SK-N-SH (cell line): Measurements from ENCODE around the gene SAG.

Source experiments
- CHD2 ChIP-seq: fragments of 150-350 bp; IDR thresholded peaks from 2 replicates; pipeline ENCODE4 v1.6.1; 2018; ENCODE audit warnings: low read length; ENCODE audit not compliant: partially characterized antibody
- EP300 ChIP-seq, 2 experiments: IDR thresholded peaks; 2 replicates each; pipeline versions ENCODE4 v1.4.0 to v1.6.1; 2012; ENCODE audit warnings: borderline replicate concordance in 1 of 2, low read depth in 1 of 2, low read length in 1 of 2
- JUND ChIP-seq: IDR thresholded peaks from 2 replicates; pipeline ENCODE4 v1.4.0; 2012
- NFIC ChIP-seq: IDR thresholded peaks from 2 replicates; pipeline ENCODE4 v1.4.0; 2012; ENCODE audit warnings: borderline replicate concordance
- NRF1 ChIP-seq: IDR thresholded peaks from 2 replicates; pipeline ENCODE4 v1.6.1; 2012; ENCODE audit warnings: low read depth, mild to moderate bottlenecking, low read length
- POLR2AphosphoS5 ChIP-seq: IDR thresholded peaks from 2 replicates; pipeline ENCODE4 v1.6.1; 2012; ENCODE audit warnings: low read depth, low read length
- RXRA ChIP-seq: IDR thresholded peaks from 2 replicates; pipeline ENCODE4 v1.4.0; 2012; ENCODE audit warnings: low read depth, mild to moderate bottlenecking, borderline replicate concordance
- YY1 ChIP-seq: IDR thresholded peaks from 2 replicates; pipeline ENCODE4 v1.4.0; 2012; ENCODE audit warnings: low read depth, mild to moderate bottlenecking
- TF ChIP-seq, protein P1 (sequence below): fragments of 200-600 bp; sonication (generic); IDR thresholded peaks from 2 replicates; pipeline ENCODE4 v1.6.1; 2017; ENCODE audit warnings: antibody characterized with exemption, mild to moderate bottlenecking, moderate library complexity
- TF ChIP-seq, protein P2 (sequence below): fragments of 150-350 bp; IDR thresholded peaks from 2 replicates; pipeline ENCODE4 v1.6.1; 2017; ENCODE audit warnings: antibody characterized with exemption, low read length, low read depth, borderline replicate concordance
- TF ChIP-seq, protein P3 (sequence below): IDR thresholded peaks from 2 replicates; pipeline ENCODE4 v1.4.0; 2012; ENCODE audit warnings: low read depth
- TF ChIP-seq, protein P4 (sequence below): IDR thresholded peaks from 2 replicates; pipeline ENCODE4 v1.4.0; 2012; ENCODE audit warnings: low read depth, borderline replicate concordance
- TF ChIP-seq, protein P5 (sequence below): IDR thresholded peaks from 2 replicates; pipeline ENCODE4 v1.4.0; 2012; ENCODE audit warnings: low read depth, borderline replicate concordance
- TF ChIP-seq, protein P6 (sequence below): IDR thresholded peaks from 2 replicates; pipeline ENCODE4 v1.6.1; 2012; ENCODE audit warnings: mild to moderate bottlenecking, low read depth, low read length, moderate library complexity

DNA sequence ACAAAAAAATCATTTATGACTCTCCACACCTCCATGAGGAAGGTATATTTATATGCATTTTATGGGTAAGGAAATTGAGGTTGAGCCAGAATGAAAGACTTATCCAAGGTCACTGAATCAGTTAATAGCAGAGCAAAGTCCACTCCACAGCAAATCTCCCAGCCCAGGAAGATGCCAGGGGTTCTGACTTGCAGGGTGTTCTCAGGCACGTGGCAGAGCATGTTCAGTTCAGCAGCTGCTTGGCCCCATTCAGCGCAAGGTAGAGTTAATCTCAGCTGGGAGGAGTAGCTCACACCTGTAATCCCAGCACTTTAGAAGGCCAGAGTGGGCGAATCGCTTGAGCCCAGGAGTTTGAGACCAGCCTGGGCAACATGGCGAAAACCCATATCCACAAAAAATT, 28.9 kb downstream of the SAG start:
- TF ChIP-seq, protein P1, sequence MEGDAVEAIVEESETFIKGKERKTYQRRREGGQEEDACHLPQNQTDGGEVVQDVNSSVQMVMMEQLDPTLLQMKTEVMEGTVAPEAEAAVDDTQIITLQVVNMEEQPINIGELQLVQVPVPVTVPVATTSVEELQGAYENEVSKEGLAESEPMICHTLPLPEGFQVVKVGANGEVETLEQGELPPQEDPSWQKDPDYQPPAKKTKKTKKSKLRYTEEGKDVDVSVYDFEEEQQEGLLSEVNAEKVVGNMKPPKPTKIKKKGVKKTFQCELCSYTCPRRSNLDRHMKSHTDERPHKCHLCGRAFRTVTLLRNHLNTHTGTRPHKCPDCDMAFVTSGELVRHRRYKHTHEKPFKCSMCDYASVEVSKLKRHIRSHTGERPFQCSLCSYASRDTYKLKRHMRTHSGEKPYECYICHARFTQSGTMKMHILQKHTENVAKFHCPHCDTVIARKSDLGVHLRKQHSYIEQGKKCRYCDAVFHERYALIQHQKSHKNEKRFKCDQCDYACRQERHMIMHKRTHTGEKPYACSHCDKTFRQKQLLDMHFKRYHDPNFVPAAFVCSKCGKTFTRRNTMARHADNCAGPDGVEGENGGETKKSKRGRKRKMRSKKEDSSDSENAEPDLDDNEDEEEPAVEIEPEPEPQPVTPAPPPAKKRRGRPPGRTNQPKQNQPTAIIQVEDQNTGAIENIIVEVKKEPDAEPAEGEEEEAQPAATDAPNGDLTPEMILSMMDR = no peak
- TF ChIP-seq YY1 (no peak), POLR2AphosphoS5 (no peak), RXRA (no peak), EP300 (IDR thresholded peaks at IDR 0.05; ENCODE audit: borderline replicate concordance in 1 of 2, low read depth in 1 of 2, low read length in 1 of 2) (no peak), JUND (no peak), NRF1 (no peak), NFIC (no peak), CHD2 (no peak)
- TF ChIP-seq, protein P2, sequence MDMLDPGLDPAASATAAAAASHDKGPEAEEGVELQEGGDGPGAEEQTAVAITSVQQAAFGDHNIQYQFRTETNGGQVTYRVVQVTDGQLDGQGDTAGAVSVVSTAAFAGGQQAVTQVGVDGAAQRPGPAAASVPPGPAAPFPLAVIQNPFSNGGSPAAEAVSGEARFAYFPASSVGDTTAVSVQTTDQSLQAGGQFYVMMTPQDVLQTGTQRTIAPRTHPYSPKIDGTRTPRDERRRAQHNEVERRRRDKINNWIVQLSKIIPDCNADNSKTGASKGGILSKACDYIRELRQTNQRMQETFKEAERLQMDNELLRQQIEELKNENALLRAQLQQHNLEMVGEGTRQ = no peak
- TF ChIP-seq, protein P3, sequence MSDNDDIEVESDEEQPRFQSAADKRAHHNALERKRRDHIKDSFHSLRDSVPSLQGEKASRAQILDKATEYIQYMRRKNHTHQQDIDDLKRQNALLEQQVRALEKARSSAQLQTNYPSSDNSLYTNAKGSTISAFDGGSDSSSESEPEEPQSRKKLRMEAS = no peak
- TF ChIP-seq, protein P4, sequence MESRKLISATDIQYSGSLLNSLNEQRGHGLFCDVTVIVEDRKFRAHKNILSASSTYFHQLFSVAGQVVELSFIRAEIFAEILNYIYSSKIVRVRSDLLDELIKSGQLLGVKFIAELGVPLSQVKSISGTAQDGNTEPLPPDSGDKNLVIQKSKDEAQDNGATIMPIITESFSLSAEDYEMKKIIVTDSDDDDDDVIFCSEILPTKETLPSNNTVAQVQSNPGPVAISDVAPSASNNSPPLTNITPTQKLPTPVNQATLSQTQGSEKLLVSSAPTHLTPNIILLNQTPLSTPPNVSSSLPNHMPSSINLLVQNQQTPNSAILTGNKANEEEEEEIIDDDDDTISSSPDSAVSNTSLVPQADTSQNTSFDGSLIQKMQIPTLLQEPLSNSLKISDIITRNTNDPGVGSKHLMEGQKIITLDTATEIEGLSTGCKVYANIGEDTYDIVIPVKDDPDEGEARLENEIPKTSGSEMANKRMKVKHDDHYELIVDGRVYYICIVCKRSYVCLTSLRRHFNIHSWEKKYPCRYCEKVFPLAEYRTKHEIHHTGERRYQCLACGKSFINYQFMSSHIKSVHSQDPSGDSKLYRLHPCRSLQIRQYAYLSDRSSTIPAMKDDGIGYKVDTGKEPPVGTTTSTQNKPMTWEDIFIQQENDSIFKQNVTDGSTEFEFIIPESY = no peak
- TF ChIP-seq, protein P5, sequence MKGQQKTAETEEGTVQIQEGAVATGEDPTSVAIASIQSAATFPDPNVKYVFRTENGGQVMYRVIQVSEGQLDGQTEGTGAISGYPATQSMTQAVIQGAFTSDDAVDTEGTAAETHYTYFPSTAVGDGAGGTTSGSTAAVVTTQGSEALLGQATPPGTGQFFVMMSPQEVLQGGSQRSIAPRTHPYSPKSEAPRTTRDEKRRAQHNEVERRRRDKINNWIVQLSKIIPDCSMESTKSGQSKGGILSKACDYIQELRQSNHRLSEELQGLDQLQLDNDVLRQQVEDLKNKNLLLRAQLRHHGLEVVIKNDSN = no peak
- TF ChIP-seq, protein P6, sequence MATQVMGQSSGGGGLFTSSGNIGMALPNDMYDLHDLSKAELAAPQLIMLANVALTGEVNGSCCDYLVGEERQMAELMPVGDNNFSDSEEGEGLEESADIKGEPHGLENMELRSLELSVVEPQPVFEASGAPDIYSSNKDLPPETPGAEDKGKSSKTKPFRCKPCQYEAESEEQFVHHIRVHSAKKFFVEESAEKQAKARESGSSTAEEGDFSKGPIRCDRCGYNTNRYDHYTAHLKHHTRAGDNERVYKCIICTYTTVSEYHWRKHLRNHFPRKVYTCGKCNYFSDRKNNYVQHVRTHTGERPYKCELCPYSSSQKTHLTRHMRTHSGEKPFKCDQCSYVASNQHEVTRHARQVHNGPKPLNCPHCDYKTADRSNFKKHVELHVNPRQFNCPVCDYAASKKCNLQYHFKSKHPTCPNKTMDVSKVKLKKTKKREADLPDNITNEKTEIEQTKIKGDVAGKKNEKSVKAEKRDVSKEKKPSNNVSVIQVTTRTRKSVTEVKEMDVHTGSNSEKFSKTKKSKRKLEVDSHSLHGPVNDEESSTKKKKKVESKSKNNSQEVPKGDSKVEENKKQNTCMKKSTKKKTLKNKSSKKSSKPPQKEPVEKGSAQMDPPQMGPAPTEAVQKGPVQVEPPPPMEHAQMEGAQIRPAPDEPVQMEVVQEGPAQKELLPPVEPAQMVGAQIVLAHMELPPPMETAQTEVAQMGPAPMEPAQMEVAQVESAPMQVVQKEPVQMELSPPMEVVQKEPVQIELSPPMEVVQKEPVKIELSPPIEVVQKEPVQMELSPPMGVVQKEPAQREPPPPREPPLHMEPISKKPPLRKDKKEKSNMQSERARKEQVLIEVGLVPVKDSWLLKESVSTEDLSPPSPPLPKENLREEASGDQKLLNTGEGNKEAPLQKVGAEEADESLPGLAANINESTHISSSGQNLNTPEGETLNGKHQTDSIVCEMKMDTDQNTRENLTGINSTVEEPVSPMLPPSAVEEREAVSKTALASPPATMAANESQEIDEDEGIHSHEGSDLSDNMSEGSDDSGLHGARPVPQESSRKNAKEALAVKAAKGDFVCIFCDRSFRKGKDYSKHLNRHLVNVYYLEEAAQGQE = no peak
